HEK293T (cell line): ENCODE data around the gene XIAP.

ENCODE experiments used
- ARNT ChIP-seq: fragments of 450-650 bp; IDR thresholded peaks from 2 replicates; pipeline ENCODE4 v1.6.1; 2017; ENCODE audit warnings: mild to moderate bottlenecking
- BHLHE40 ChIP-seq: fragments of 450-650 bp; IDR thresholded peaks from 2 replicates; pipeline ENCODE4 v1.6.1; 2016; ENCODE audit warnings: mild to moderate bottlenecking, moderate library complexity, borderline replicate concordance
- ELF4 ChIP-seq: fragments of 450-650 bp; IDR thresholded peaks from 2 replicates; pipeline ENCODE4 v1.6.1; 2017; ENCODE audit warnings: antibody characterized with exemption
- FOXA1 ChIP-seq: fragments of 450-650 bp; IDR thresholded peaks from 2 replicates; pipeline ENCODE4 v1.6.1; 2016; ENCODE audit warnings: mild to moderate bottlenecking
- FOXK2 ChIP-seq: fragments of 450-650 bp; IDR thresholded peaks from 2 replicates; pipeline ENCODE4 v1.6.1; 2016; ENCODE audit warnings: mild to moderate bottlenecking
- FOXM1 ChIP-seq: fragments of 450-650 bp; IDR thresholded peaks from 2 replicates; pipeline ENCODE4 v1.6.1; 2017; ENCODE audit warnings: mild to moderate bottlenecking, borderline replicate concordance
- HDGF ChIP-seq: fragments of 450-650 bp; IDR thresholded peaks from 2 replicates; pipeline ENCODE4 v1.6.1; 2017; ENCODE audit warnings: antibody characterized with exemption, borderline replicate concordance
- L3MBTL2 ChIP-seq: fragments of 450-650 bp; conservative IDR thresholded peaks from 2 replicates; pipeline ENCODE4 v1.6.1; 2016; ENCODE audit warnings: mild to moderate bottlenecking
- LEF1 ChIP-seq: fragments of 450-650 bp; IDR thresholded peaks from 2 replicates; pipeline ENCODE4 v1.6.1; 2017; ENCODE audit warnings: mild to moderate bottlenecking, borderline replicate concordance
- SP1 ChIP-seq: fragments of 450-650 bp; IDR thresholded peaks from 2 replicates; pipeline ENCODE4 v1.6.1; 2017
- SUZ12 ChIP-seq: fragments of 450-650 bp; IDR thresholded peaks from 2 replicates; pipeline ENCODE4 v1.6.1; 2016; ENCODE audit warnings: mild to moderate bottlenecking
- TARDBP ChIP-seq: fragments of 450-650 bp; IDR thresholded peaks from 2 replicates; pipeline ENCODE4 v1.6.1; 2016
- ZNF384 ChIP-seq: fragments of 450-650 bp; IDR thresholded peaks from 2 replicates; pipeline ENCODE4 v1.6.1; 2016

DNA sequence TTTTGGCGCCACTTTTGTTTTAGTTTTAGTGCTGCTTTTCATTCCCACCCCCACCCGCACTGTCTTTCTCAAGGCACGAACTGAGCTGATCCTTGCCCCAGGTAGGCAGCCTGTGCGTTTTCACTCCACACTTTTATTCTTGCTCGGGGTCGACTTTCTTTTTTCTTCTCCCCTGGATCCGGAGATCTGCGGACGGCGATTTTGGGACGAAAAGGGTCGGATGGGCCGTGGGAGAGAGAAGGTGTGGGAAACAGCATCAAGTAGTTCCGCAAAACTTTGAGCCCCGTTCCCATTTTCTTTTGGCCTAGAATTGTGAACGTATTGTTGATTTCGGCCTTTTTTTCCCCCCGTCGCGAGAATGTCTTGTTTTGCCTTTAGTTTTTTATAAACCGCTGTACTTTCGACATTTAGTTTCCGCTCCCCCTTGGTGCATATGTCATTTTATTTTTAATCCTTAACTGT, 102.2 kb downstream of the XIAP start:
- TF ChIP-seq TARDBP, result no peak
- no peak for TF ChIP-seq SP1
- no peak for TF ChIP-seq FOXA1
- TF ChIP-seq L3MBTL2, result no peak; the same call in 1 of the 2 replicates
- no peak for TF ChIP-seq BHLHE40
- TF ChIP-seq HDGF, result no peak
- TF ChIP-seq FOXK2, result no peak
- no peak for TF ChIP-seq ARNT
- no peak for TF ChIP-seq FOXM1
- TF ChIP-seq ELF4, result no peak
- no peak for TF ChIP-seq LEF1
- TF ChIP-seq ZNF384, result no peak
- TF ChIP-seq SUZ12, result no peak
